IMR-90 (cell line): ENCODE data around the gene IREB2. TPM values are rescaled to one million over a fixed set of nuclear protein-coding genes. Genes with fewer than 3 reads are reported as not detected.

Experiments used
- ATAC-seq: fragments of 200-7000 bp; cut with Tn5 transposase; 2 replicates; pipeline ENCODE4 v1.9.1; 2020; ENCODE audit warnings: low read depth, mild to moderate bottlenecking, moderate library complexity
- BruUV-seq: library from RNA; stranded (reverse); fragments of 400-500 nt; replicated peaks from 2 replicates; lab custom pipeline; 2021; lab: Mats Ljungman, UMichigan
- CTCF ChIA-PET: fragments of 300-600 bp; formaldehyde crosslinking; extraction: SDS; loops from one replicate; lab custom pipeline; 2021; ENCODE audit warnings: antibody characterized with exemption; lab: Yijun Ruan, JAX
- POLR2A ChIA-PET: fragments of 300-600 bp; sonication (Branson Sonifier 250); formaldehyde crosslinking; loops from one replicate; lab custom pipeline; 2022; ENCODE audit warnings: antibody characterized with exemption; ENCODE audit not compliant: unreplicated experiment; lab: Charles Lee
- DNase-seq: peaks from one replicate; pipeline ENCODE4 v3.0.0; 2013
- H2AFZ ChIP-seq: replicated peaks from 2 replicates; pipeline ENCODE3; 2013; ENCODE audit warnings: low read length, mild to moderate bottlenecking; ENCODE audit not compliant: poor library complexity
- H2AK5ac ChIP-seq: 2 replicates; pipeline ENCODE4 v1.6.1; 2013; ENCODE audit warnings: low read depth, low read length, inconsistent platforms
- H2AK9ac ChIP-seq: replicated peaks from 2 replicates; pipeline ENCODE3; 2013; ENCODE audit warnings: mild to moderate bottlenecking, low read depth, low read length, moderate library complexity; ENCODE audit not compliant: poor library complexity
- H2BK120ac ChIP-seq: 2 replicates; pipeline ENCODE4 v1.6.1; 2013; ENCODE audit warnings: low read depth, low read length, inconsistent platforms
- H2BK15ac ChIP-seq: 3 replicates; pipeline ENCODE4 v1.6.1; 2013; ENCODE audit warnings: low read depth, low read length, inconsistent platforms
- H2BK20ac ChIP-seq: 2 replicates; pipeline ENCODE4 v1.6.1; 2013; ENCODE audit warnings: low read depth, mild to moderate bottlenecking, inconsistent platforms, low read length, moderate library complexity
- H2BK5ac ChIP-seq: 2 replicates; pipeline ENCODE4 v1.6.1; 2013; ENCODE audit warnings: mild to moderate bottlenecking, low read depth, low read length, inconsistent platforms; ENCODE audit not compliant: poor library complexity, severe bottlenecking
- H3K14ac ChIP-seq: replicated peaks from 2 replicates; pipeline ENCODE4 v1.6.1; 2013; ENCODE audit warnings: low read depth, low read length, inconsistent platforms
- H3K18ac ChIP-seq: 2 replicates; pipeline ENCODE4 v1.6.1; 2013; ENCODE audit warnings: low read depth, low read length, control low read depth
- H3K23ac ChIP-seq: 2 replicates; pipeline ENCODE4 v1.6.1; 2013; ENCODE audit warnings: low read depth, low read length, inconsistent platforms
- H3K27ac ChIP-seq: 2 replicates; pipeline ENCODE4 v1.5.1; 2013; ENCODE audit warnings: mild to moderate bottlenecking, control low read depth, low read length; ENCODE audit not compliant: insufficient read depth
- H3K27me3 ChIP-seq: 2 replicates; pipeline ENCODE4 v1.6.1; 2013; ENCODE audit warnings: low read length; ENCODE audit not compliant: control insufficient read depth, insufficient read depth
- H3K36me3 ChIP-seq: 2 replicates; pipeline ENCODE4 v1.6.1; 2013; ENCODE audit warnings: low read length, mixed read lengths; ENCODE audit not compliant: control insufficient read depth, insufficient read depth
- H3K4ac ChIP-seq: 2 replicates; pipeline ENCODE4 v1.6.1; 2013; ENCODE audit warnings: low read depth, low read length, inconsistent platforms
- H3K4me1 ChIP-seq: 2 replicates; pipeline ENCODE4 v1.6.1; 2013; ENCODE audit warnings: low read length, mixed read lengths; ENCODE audit not compliant: control insufficient read depth, insufficient read depth
- H3K4me2 ChIP-seq: 2 replicates; pipeline ENCODE4 v1.6.1; 2013; ENCODE audit warnings: low read depth, mild to moderate bottlenecking, control low read depth, low read length, moderate library complexity
- H3K4me3 ChIP-seq: 2 replicates; pipeline ENCODE4 v1.5.1; 2013; ENCODE audit warnings: low read depth, mild to moderate bottlenecking, control low read depth, low read length, moderate library complexity; ENCODE audit not compliant: insufficient read depth
- H3K56ac ChIP-seq: 2 replicates; pipeline ENCODE4 v1.6.1; 2013; ENCODE audit warnings: low read length, inconsistent platforms; ENCODE audit not compliant: insufficient read depth; ENCODE audit errors: extremely low read depth
- H3K79me1 ChIP-seq, 2 experiments: 2 replicates each; pipeline ENCODE4 v1.6.1; 2013; ENCODE audit warnings: low read length in 2 of 2, inconsistent platforms in 1 of 2, low read depth in 1 of 2
- H3K9ac ChIP-seq: 2 replicates; pipeline ENCODE4 v1.6.1; 2013; ENCODE audit warnings: low read depth, low read length, control low read depth
- H3K9me1 ChIP-seq: 2 replicates; pipeline ENCODE4 v1.6.1; 2013; ENCODE audit warnings: low read length, inconsistent platforms; ENCODE audit not compliant: insufficient read depth
- H3K9me3 ChIP-seq: 2 replicates; pipeline ENCODE4 v1.6.1; 2013; ENCODE audit warnings: low read length; ENCODE audit not compliant: control insufficient read depth, insufficient read depth
- H4K20me1 ChIP-seq: 2 replicates; pipeline ENCODE4 v1.6.1; 2013; ENCODE audit warnings: low read length, inconsistent platforms; ENCODE audit not compliant: insufficient read depth
- H4K5ac ChIP-seq: 2 replicates; pipeline ENCODE4 v1.6.1; 2013; ENCODE audit warnings: mild to moderate bottlenecking, low read depth, low read length, control low read depth
- H4K8ac ChIP-seq, 2 experiments: 2 replicates each; pipeline ENCODE4 v1.6.1; 2013; ENCODE audit warnings: low read depth in 2 of 2, low read length in 2 of 2, control low read depth in 1 of 2, inconsistent platforms in 1 of 2
- H4K91ac ChIP-seq: 2 replicates; pipeline ENCODE4 v1.6.1; 2013; ENCODE audit warnings: low read depth, low read length, inconsistent platforms; ENCODE audit not compliant: insufficient read depth
- FOS ChIP-seq: fragments of 150-350 bp; IDR thresholded peaks from 2 replicates; pipeline ENCODE4 v1.6.1; 2016; ENCODE audit warnings: low read depth, low read length
- WGBS, 2 experiments: methylation state at CpG; one replicate each; pipeline versions ENCODE4 v1.1.5 to v1.1.7; 2013; ENCODE audit warnings: missing lambda C conversion rate in 2 of 2; ENCODE audit not compliant: insufficient read length in 1 of 2; ENCODE audit errors: extremely low coverage in 2 of 2; 5-methylcytosine and 5-hydroxymethylcytosine counted together
- dilution Hi-C: fragments of 300-500 bp; cut with HindIII; formaldehyde crosslinking; loops from one replicate; pipeline ENCODE4 v1.14.3; 2018; ENCODE audit warnings: low sequenced_read_pairs; ENCODE audit not compliant: unreplicated experiment
- in situ Hi-C: fragments of 300-500 bp; cut with MboI; formaldehyde crosslinking; loops from 3 replicates; pipeline ENCODE4 v1.14.3; 2019; ENCODE audit warnings: low sequenced_read_pairs, inconsistent platforms, mixed read lengths
- intact Hi-C: fragments of 100-400 bp; cut with micrococcal nuclease; formaldehyde crosslinking; loops from 2 replicates; pipeline ENCODE4 v1.10.0; 2022
- polyA plus RNA-seq, 3 experiments: library from polyadenylated mRNA; depleted of rRNA; stranded (reverse); fragments of >200 nt; gene quantifications; 2 replicates each; pipeline ENCODE4 v1.2.3, GENCODE V29; 2012; ENCODE audit warnings: low replicate concordance in 1 of 3
- total RNA-seq: library from RNA; depleted of rRNA; stranded (reverse); fragments of >200 nt; gene quantifications from 2 replicates; pipeline ENCODE4 v1.2.3, GENCODE V29; 2012
- TF ChIP-seq, protein P1 (sequence below): conservative IDR thresholded peaks from 2 replicates; pipeline ENCODE4 v1.5.1; 2012; ENCODE audit warnings: mild to moderate bottlenecking, low read depth, low read length, improper control_type of control experiment

IREB2 gene
- total and polyA plus RNA-seq, 2 of the 4 experiments (the other 2 are of a cell fraction): 12.2 to 13.5 TPM

DNA sequence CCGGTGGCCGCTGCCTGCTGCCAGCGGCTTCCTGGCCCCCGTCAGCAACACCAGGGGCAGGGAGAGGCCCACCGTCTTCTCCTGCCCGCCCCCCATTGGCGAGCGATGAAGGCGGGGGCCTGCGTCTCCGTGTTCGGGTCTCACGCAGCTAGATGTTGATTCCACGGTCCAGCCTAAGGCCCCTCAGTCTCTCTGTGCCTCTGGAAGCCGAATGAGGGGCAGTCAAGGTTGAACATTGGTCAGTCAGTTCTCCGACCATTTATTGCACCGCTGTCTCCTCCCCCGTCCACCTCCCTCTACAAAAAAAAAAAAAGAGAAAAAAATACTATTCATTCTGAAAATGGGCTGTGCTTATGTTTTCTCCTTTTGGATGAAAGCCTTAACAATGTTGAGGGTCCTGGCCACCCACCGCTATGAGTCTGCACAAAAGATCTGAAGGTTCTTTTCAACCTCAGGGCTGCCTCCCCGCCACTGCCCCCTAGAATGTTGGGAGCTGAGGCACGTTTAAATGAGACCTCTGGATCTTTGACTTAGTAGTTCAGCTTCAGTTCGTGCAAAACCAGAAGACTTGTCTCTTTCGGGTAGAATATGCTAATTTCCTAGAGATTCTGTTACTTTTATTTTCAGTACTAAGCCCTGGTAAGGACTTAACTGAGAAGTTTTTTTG lies 736 bp downstream of the IREB2 start:
- ATAC-seq (no peak; the same call in 1 of the 2 replicates), DNase-seq (no peak)
- peaks cover 14 to 40% of the 10 kb centered on the region in 2 experiments for H3K79me1 ChIP-seq
- peak overlapping the region; percentile 97 for H3K14ac ChIP-seq
- ChIA-PET POLR2A (interaction anchor here (0.5 to 0.9 kb wide), 5 partner anchors 10 to 139 kb away, joined by 3 to 6 read pairs (median 3); partner anchors contain the start of gene SKIC8), CTCF (interaction anchor here (0.5 kb wide), 1 partner anchor 200 kb away, joined by 3 read pairs; no protein-coding TSS in a partner anchor)
- H3K27ac ChIP-seq: peak overlapping the region; percentile 89
- in situ Hi-C loops (loop anchor here (25.0 kb wide), 1 partner anchor 476 kb away; no protein-coding TSS in a partner anchor), dilution Hi-C loops (no loop called here), intact Hi-C loops (loop anchor here (5.0 kb wide), 1 partner anchor 44 kb away; no protein-coding TSS in a partner anchor)
- H4K91ac ChIP-seq: peak overlapping the region; percentile 75
- peak overlapping the region; percentile 97 for H3K23ac ChIP-seq
- no peaks in the 10 kb centered on the region for H3K9me1 ChIP-seq
- H3K18ac ChIP-seq: peak overlapping the region; percentile 12; the same call in 1 of the 2 replicates
- H2BK5ac ChIP-seq: peak overlapping the region; percentile 79
- peak overlapping the region; percentile 83 for H3K4me2 ChIP-seq
- peaks cover 24% of the 10 kb centered on the region for H4K20me1 ChIP-seq
- H3K9ac ChIP-seq: peak overlapping the region; percentile 87
- H3K9me3 ChIP-seq: no peaks in the 10 kb centered on the region
- no peak overlapping the region for H2BK15ac ChIP-seq
- TF ChIP-seq FOS: no peak
- TF ChIP-seq, protein P1, sequence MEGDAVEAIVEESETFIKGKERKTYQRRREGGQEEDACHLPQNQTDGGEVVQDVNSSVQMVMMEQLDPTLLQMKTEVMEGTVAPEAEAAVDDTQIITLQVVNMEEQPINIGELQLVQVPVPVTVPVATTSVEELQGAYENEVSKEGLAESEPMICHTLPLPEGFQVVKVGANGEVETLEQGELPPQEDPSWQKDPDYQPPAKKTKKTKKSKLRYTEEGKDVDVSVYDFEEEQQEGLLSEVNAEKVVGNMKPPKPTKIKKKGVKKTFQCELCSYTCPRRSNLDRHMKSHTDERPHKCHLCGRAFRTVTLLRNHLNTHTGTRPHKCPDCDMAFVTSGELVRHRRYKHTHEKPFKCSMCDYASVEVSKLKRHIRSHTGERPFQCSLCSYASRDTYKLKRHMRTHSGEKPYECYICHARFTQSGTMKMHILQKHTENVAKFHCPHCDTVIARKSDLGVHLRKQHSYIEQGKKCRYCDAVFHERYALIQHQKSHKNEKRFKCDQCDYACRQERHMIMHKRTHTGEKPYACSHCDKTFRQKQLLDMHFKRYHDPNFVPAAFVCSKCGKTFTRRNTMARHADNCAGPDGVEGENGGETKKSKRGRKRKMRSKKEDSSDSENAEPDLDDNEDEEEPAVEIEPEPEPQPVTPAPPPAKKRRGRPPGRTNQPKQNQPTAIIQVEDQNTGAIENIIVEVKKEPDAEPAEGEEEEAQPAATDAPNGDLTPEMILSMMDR: peak; percentile 28
- peak overlapping the region; percentile 79 for H2AK5ac ChIP-seq
- no peak overlapping the region for H2BK20ac ChIP-seq
- peak overlapping the region; percentile 80 to 92 for H4K8ac ChIP-seq
- BruUV-seq: no TSS peak
- 0% methylated on average over 2 of the region's 23 CpGs; no CpG with 5 or more reads in 1 of the 2 experiments for WGBS, 2 experiments
- H3K56ac ChIP-seq: peak overlapping the region; percentile 57
- peak overlapping the region; percentile 97 for H2AFZ ChIP-seq
- H4K5ac ChIP-seq: peak overlapping the region; percentile 72
- peak overlapping the region; percentile 93 for H3K4ac ChIP-seq
- peak overlapping the region; percentile 96 for H3K4me3 ChIP-seq
- H2AK9ac ChIP-seq: peak overlapping the region; percentile 98
- no peaks in the 10 kb centered on the region for H3K4me1 ChIP-seq
- peaks cover 13% of the 10 kb centered on the region for H3K36me3 ChIP-seq
- H3K27me3 ChIP-seq: no peaks in the 10 kb centered on the region
- no peak overlapping the region for H2BK120ac ChIP-seq
